ENCODE measurements around the gene ABHD10. TPM values are rescaled to one million over a fixed set of nuclear protein-coding genes. Genes with fewer than 3 reads are reported as not detected.

ABHD10 gene
- total and polyA plus RNA-seq, 2 experiments from 2014 or later = 25.6 to 36.2 TPM

- Histone ChIP-seq H3K4me2 (no peak overlapping the region), H2AFZ (no peak overlapping the region), H3K4me1 (ENCODE audit: insufficient read depth) (peaks cover 6% of the 10 kb centered on the region), H3K27ac (no peak overlapping the region), H3K27me3 (no peaks in the 10 kb centered on the region), H3K79me2 (no peaks in the 10 kb centered on the region), H3K9me2 (replicated peaks; ENCODE audit: insufficient read depth) (no peaks in the 10 kb centered on the region), H3K4me3 (no peak overlapping the region), H3K9me3 (ENCODE audit: low read depth) (no peaks in the 10 kb centered on the region), H4K20me1 (ENCODE audit: insufficient read depth, poor library complexity, severe bottlenecking) (no peaks in the 10 kb centered on the region), H3K36me3 (replicated peaks; ENCODE audit: insufficient read depth, low read depth) (no peaks in the 10 kb centered on the region)
- TF ChIP-seq EZH2phosphoT487 (IDR thresholded peaks at IDR 0.05; ENCODE audit: low read depth, severe bottlenecking, unreplicated experiment) (no peak), EZH2 (IDR thresholded peaks at IDR 0.05; ENCODE audit: borderline replicate concordance) (no peak), CTCF (IDR thresholded peaks at IDR 0.05; ENCODE audit: poor library complexity) (no peak)
- WGBS (ENCODE audit: low lambda C conversion rate, missing lambda C conversion rate) = 82% methylated on average over 4 of the region's 4 CpGs
- no peak for DNase-seq (ENCODE audit: low spot score)
Observed at GRCh38 chr3:111956995-111957734, 21.7 kb upstream of the ABHD10 start.

- H3K4me3 ChIP-seq = no peak overlapping the region
- no peak for TF ChIP-seq CTCF (IDR thresholded peaks at IDR 0.05; ENCODE audit: poor library complexity)
- no peak for TF ChIP-seq EZH2phosphoT487 (IDR thresholded peaks at IDR 0.05; ENCODE audit: low read depth, severe bottlenecking, unreplicated experiment)
- TF ChIP-seq EZH2 (IDR thresholded peaks at IDR 0.05; ENCODE audit: borderline replicate concordance) = no peak
- whole genome bisulfite sequencing (ENCODE audit: low lambda C conversion rate, missing lambda C conversion rate) = 50% methylated on average over 3 of the region's 3 CpGs
Observed at GRCh38 chr3:111961461-111962164, 17.2 kb upstream of the ABHD10 start.

GRCh38 chr3:111963424-111963823 is 15.4 kb upstream of the ABHD10 start:
- no peak for TF ChIP-seq EZH2phosphoT487 (IDR thresholded peaks at IDR 0.05; ENCODE audit: low read depth, severe bottlenecking, unreplicated experiment)
- no peak for TF ChIP-seq EZH2 (IDR thresholded peaks at IDR 0.05; ENCODE audit: borderline replicate concordance)
- no peak for TF ChIP-seq CTCF (IDR thresholded peaks at IDR 0.05; ENCODE audit: poor library complexity)
- Histone ChIP-seq H3K27me3 (no peaks in the 10 kb centered on the region), H3K4me1 (ENCODE audit: insufficient read depth) (no peaks in the 10 kb centered on the region), H3K9me2 (replicated peaks; ENCODE audit: insufficient read depth) (no peaks in the 10 kb centered on the region), H3K4me2 (no peak overlapping the region), H3K4me3 (no peak overlapping the region), H3K27ac (no peak overlapping the region), H4K20me1 (ENCODE audit: insufficient read depth, poor library complexity, severe bottlenecking) (no peaks in the 10 kb centered on the region), H3K79me2 (no peaks in the 10 kb centered on the region), H3K9me3 (ENCODE audit: low read depth) (no peaks in the 10 kb centered on the region), H2AFZ (no peak overlapping the region), H3K36me3 (replicated peaks; ENCODE audit: insufficient read depth, low read depth) (no peaks in the 10 kb centered on the region)
- 78% methylated on average over 1 of the region's 1 CpG for WGBS (ENCODE audit: low lambda C conversion rate, missing lambda C conversion rate)
- DNase-seq (ENCODE audit: low spot score) = no peak

More at GRCh38 chr3:111961461-111962164, 17.2 kb upstream of the ABHD10 start:
- H3K79me2 ChIP-seq = no peaks in the 10 kb centered on the region
- no peaks in the 10 kb centered on the region for H4K20me1 ChIP-seq (ENCODE audit: insufficient read depth, poor library complexity, severe bottlenecking)
- H3K36me3 ChIP-seq (replicated peaks; ENCODE audit: insufficient read depth, low read depth) = no peaks in the 10 kb centered on the region
- DNase-seq (ENCODE audit: low spot score) = no peak
- H3K4me2 ChIP-seq = no peak overlapping the region
- H3K4me1 ChIP-seq (ENCODE audit: insufficient read depth) = peaks cover 6% of the 10 kb centered on the region
- no peaks in the 10 kb centered on the region for H3K9me2 ChIP-seq (replicated peaks; ENCODE audit: insufficient read depth)
- no peaks in the 10 kb centered on the region for H3K27me3 ChIP-seq
- no peaks in the 10 kb centered on the region for H3K9me3 ChIP-seq (ENCODE audit: low read depth)
- no peak overlapping the region for H3K27ac ChIP-seq
- H2AFZ ChIP-seq = no peak overlapping the region

All from hepatocyte (in vitro differentiated cells).